Skin of body (tissue), 2 donors: ENCODE measurements around the gene FZD8. TPM values are rescaled to one million over a fixed set of nuclear protein-coding genes. Genes with fewer than 3 reads are reported as not detected.

Experiments used
- DNase-seq: peaks from one replicate; lab custom pipeline; 2025; lab: John Stamatoyannopoulos, UW
- total RNA-seq: library from RNA; depleted of rRNA; stranded (reverse); fragments of >200 nt; gene quantifications from one replicate; pipeline ENCODE4 v1.2.3, GENCODE V29; 2014

FZD8 gene
- total RNA-seq, 1 donor from 2014 or later: 7.6 TPM

DNA sequence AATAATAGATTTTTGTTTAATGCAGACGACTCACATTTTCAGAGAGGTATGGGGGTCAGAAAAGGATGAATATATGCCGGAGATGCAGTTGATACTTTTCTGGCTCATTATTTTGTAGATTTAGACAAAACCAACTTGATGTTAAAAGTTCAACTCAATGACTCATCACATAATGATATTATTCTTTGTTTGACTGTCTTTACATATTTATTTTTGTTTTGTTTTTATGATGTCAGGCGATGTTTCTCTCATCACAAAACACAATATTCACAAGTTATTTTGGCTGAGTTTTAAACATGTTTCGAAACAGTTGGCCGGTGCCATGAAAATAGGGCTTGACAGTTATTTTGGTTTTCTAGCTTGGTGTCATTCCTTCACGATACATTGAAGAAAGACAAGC is 35.7 kb downstream of the FZD8 start:
- DNase-seq: no peak

DNA sequence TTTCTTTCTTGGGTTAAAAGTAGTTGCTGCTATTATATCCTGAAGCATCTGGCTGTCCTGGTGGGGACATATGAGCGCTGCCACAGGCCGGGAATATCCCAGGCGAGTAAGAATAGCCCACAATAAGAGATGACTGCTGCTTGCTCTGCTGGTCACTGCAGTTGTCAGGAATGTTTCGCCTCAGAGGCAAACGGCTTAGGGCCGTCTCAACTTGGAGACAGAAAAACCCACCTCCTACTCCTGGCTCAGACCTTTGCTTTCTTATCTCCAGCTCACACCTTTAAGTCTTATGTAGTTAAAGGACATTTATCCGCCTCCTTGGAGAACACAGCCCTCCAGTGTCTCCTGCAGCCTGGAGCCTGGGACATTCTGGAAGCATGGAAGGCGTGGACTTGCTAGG is 36.9 kb downstream of the FZD8 start, which contains the start of gene GJD4:
Gene GJD4 (plus strand): TSS at position 151 of the 400 bp plus-strand sequence. CDS start 227 bp downstream, at position 378.
- no peak for DNase-seq

DNA sequence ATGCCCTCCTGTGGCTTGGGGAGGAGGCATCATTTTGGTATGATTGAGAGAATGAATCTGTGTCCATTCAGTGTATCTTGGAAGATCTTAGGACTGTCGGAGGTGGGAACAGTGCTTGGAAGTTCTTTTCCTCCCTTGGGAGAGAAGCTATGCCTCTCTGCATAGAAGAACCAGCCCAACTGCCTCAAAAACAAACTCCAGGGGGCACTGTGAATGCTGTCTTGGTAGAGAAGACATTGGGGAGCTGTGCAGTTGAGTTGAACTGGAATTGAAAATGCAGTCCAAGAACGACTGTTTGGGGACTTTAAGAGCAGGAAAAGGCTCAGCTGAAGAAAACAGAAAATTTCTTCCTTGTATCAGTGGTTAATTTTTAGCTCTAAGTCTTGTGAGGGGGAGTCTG is 41.9 kb downstream of the FZD8 start:
- no peak for DNase-seq

DNA sequence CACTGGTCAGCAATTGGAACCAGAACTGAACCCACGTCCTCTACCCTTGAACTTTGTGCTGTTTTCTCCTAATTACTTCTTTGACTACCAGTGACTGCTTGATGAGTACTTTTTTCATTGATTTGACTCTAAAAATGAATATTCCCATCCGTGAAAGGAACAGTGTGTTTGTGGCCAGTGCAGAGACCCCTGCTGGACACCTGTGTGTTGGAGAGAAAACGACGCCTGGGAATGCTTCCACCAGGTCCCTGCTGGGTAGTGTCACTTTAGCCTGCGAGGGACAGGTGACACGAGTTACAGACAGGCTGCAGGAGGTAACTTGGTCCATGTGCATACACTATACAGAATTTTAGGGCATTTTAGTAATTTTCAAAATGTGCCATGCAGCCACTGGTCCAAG is 43.7 kb downstream of the FZD8 start:
- DNase-seq: no peak

DNA sequence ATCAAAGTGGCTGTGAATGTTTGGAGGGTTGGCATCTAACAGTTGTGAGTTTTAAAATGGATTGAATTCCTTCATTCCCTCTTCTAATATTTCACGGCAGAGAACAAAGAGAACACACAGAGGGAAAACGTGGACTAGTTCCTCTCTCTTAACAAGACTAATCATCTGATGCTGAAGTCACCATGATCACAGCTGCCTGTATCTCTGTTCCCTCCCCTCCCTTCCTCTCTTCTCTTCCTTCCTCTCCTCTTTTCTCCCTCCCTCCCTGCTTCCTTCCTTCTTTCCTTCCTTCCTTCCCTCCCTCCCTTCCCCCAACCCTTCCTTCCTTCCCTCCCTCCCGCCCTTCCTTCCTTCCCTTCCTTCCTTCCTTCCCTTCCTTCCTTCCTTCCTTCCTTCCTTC is 47.0 kb downstream of the FZD8 start:
- DNase-seq: no peak

DNA sequence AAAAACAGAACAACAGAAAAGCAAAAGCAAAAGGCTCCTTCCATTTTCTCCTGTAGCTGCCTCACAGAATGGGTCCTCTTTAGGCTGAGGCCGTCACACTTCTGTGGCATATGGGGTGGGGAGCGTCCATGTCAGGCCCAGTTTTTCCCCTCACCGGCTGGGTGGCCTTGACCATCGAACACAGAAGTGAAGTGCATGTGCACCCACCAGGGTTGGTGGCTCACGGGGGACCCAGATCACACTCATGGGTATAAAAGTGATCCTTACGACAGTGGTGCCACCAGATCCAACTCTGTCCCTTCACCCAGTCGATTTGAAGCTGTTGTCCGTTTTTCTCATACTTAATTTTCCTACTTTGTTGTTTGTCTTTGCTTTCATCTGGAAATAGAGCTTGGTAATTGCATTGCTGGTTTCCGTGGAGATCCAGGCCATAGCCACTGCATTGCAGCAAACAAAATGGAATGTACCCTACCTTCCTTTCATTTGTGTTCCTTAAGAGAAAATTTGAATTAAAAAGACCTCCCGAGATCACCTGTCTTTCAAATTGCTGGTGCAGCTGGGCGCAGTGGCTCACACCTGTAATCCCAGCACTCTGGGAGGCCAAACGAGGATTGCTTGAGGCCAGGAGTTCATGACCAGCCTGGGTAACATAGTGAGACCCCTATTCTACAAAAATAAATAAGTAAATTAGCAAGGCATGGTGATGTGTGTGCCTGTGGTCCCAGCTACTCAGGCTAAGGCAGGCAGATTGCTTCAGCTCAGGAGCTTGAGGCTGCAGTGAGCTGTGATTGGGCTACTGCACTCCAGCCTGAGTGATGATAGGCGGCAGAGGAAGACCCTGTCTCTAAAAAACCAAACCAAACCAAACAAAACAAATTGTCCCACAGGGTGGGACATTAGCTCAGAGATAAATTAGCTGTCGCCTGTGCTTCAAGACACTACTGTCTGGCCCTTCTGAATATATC is 47.7 kb downstream of the FZD8 start:
- DNase-seq: no peak

DNA sequence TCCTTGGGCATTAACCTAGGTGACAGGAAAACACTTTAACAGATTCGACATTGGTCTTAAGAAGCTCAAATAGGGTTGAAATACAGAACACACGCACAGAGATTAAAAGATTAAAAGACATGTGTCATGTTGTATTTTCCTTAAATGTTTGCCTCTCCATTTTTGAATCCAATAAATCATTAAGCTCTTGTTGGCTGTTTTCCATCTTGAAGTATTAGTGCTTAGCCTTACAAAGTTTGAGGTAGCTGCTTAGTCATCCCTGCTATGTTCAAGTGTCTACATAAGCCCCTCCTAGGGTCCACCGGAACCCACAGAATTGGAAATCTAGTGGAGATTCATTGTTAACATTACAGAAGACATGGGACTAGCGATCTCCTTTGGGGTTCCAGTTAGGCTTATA is 49.7 kb downstream of the FZD8 start:
- DNase-seq: no peak

DNA sequence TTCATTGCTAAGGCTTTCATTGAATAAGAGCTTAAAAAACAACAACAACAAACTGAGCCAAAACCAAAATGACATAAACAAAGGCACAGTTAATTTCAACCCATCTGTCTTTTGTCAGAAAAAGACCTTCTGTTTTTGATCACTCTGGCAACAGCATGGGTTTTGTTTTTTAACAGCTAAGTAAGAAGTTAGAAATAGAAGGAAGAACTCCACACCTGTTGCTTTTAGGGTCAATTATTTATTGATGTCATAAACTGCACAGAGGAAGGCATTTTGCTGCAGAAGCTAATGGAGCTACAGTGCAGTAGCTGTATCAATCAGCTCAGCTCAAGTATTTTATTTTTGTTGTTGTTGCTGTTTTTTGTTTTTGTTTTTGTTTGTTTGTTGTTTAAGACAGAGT is 53.3 kb downstream of the FZD8 start:
- no peak for DNase-seq

Other genes starting within 250 kb of the FZD8 start
- not detected for gene GJD4, start 37.0 kb downstream of the FZD8 start, total RNA-seq